Measurements from ENCODE around the gene SLC2A9.

SLC2A9 gene

GRCh38 chr4:10020871-10021652 is at the start of gene SLC2A9:
TSS of gene SLC2A9 (minus strand) at chr4:10021497. CDS start at chr4:10021429, 68 bp downstream.
- DNase-seq, result no peak

GRCh38 chr4:10069075-10069642 is 47.9 kb upstream of the SLC2A9 start:
- no peak for DNase-seq

DNA sequence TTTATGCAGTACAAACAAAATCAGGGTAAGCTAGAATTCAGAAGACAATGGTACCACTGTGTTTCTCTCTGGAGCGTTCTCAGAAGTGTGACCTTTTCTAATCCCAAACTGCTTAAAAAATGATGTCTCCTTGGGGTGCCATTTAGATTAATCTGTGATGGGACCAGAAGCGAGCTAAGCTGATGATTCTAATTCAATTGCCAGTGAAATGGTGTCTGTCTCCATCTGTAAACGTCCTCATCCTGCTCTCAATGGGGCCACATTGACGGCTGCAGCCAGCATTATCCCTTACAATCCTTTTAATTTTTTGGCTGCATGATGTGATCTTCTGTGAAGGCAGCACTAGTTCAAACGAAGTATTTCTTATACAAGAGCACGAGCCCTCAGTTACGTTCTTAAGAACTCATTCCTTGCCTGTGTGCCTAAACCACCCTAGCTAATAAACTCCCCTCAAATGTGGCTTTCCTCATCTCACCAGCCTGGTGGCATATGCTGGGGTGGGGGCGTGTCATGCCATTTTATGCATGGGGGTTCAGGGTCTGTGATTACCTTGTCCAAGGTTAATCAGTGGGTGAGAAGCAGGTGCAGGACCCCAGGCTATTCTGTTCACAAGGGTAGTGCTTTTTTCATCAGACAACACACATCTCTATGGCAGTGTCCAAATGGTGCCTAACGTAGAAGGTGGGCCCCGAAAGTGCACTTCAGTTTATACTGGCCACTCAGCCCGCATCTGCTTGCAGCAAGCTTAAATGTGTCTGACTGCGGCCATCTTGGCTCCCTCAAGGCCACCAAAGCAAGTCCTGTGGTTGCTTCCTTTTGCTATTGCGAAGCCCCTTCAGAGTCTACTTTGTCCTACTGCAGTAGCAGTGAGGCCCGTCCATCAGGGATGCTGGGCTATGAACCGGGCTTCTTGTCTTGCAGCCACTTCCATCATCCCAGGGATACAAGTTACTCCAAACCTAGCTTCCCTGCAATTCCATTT is 45.7 kb upstream of the SLC2A9 start:
- DNase-seq, result no peak

GRCh38 chr4:10066206-10066605 is 44.9 kb upstream of the SLC2A9 start:
- no peak for DNase-seq

DNA sequence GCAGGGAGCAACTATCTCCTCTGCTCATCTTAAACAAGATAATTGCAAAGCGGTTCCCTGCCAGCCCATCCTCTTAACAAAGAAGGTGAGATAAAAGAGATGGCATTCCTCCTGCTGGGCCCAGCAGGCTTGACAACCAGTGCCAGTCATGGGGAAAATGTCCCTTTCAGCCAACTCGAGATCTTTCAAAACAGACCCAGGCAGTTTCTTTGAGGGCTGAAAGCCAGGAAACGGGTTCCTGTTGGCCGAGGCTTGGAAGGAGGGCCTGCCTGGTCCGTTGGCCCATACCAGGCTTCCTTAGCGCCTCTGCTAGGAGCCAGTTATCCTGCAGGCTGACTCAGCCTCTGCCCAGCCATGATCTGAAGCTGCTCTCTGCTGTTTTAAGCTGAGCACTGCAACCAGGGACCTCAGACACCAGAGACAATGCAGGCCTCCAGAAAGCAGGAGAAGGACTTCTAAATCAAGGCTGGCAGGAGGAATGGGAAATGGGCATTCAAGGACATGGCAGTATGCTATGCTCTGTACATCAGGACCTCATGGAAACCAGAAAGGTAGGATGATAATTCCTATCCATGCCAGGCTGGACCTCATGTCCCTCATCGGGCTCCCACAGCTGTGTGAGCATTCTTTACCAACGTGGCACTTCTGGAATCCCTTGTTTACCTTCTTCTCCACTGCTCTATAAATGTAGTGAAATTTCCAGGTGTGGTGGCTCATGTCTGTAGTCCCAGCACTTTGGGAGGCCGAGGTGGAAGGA is 42.4 kb upstream of the SLC2A9 start:
- peak; percentile 74 for DNase-seq

DNA sequence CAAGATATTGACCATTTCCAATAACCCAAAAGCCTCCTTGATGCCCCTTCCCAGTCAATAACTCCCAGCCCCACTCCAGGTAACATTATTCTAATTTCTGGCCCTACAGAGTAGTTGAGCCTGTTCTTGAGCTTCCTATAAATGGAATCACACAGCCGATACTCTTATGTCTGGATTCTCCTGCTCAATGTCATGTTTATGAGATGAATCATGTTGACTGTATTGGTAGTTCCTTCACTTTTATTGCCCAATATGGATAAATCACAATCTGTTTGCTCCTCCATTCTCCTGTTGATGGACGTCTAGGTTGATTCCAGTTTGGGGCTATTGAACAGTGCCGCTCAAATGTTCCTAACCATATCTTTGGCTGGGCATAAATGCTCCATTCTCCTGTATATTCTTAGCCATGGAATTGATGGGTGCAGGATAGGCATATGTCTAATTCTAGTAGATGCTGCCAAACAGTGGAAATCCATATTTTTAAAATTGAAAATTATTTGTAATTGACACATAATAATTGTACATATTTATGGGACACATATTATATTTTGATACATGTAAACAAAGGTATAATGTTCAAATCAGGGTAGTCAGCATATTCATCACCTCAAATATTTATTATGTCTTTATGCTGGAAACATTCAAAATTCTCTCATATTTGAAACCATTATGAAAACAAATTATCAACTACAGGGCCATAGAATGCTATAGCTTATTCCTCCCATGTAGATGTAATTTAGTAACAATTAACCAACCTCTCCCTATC is 40.5 kb upstream of the SLC2A9 start:
- no peak for DNase-seq

DNA sequence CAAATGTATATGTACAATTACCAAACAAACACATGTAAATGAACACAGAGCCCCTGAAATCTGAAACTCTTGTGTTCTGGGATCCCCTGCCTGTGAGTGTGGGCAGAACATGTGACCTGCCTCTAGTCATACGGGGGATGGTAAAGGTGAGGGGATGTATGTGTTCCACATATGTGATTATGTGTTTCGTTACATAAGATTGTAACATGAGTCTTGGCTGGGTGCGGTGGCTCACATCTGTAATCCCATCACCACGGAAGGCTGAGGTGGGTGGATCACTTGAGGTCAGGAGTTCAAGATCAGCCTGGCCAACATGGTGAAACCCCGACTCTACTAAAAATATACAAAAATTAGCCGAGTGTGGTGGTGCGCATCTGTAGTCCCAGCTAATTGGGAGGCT is 37.1 kb upstream of the SLC2A9 start:
- no peak for DNase-seq

DNA sequence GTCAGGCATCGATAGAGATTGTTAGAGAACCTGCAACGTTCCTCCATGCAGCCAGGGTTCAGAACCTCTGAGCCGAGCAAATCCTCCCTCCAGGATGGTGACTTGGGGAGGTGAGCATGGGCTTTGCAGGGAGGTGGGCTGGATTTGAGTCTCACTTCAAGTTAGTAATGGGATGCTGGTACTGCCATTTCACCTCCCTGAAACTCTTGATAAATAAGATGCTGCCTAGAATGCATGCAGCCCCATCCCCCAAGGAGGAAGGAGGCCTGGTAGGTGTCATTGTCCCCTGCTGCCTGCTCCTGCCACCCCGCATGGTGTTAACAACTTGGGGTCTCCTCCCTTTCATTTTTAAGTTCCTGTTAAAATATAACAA is 35.7 kb upstream of the SLC2A9 start:
- DNase-seq, result no peak

DNA sequence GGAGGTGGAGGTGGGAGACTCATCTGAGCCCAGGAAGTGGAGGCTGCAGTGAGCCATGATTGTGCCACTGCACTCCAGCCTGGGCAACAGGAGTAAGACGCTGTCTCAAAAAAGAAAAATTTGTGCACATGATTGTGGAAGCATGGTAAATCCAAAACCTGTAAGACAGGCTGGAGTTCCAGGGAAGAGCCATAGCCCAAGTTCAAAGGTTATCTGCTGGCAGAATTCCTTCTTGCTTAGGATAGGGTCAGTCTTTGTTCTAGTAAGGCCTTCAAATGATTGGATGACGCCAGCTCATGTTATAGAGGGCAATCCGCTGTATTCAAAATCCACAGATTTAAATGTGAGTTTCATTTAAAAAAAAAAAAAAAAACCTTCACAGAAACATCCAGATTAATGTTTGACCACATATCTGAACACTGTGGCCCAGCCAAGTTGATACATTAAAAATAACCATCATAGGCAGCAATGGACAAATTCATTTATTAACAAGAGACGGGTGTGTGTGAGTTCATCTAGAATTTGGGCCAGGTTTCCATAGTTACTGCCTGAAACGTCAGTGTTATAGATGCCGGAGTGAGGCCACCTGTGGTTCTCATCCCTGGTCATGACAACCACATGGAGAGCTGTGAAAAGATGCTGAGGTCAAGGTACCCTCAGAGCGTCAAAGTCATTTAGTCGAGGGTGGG is 35.2 kb upstream of the SLC2A9 start:
- DNase-seq, result no peak

GRCh38 chr4:10055871-10056270 is 34.6 kb upstream of the SLC2A9 start:
- no peak for DNase-seq

DNA sequence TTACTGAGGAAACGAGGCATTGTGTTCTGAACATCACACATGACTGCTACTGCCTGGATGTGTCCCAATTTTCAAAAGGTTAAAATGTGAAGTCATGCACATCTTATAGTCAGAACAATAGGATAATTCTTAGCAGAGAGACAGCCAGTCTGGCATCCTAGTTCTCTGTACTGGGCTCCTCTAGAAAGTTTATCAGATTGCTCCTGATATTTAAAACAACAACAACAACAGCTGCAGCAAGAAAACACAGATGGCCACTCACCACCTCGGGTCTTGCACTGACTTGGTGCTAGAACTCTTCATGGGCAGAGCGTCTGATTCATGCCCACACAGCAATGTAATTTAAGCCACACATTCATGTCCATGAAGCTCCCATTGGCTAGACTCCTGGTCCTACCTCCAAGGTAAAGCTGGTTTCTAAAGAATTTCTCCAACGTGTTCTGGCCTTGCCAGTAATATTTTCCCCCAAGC is 33.3 kb upstream of the SLC2A9 start:
- no peak for DNase-seq

- no peak for DNase-seq
Observed at GRCh38 chr4:10053635-10054453, 32.5 kb upstream of the SLC2A9 start.

GRCh38 chr4:10051517-10052135 is 30.3 kb upstream of the SLC2A9 start:
- DNase-seq, result no peak

DNA sequence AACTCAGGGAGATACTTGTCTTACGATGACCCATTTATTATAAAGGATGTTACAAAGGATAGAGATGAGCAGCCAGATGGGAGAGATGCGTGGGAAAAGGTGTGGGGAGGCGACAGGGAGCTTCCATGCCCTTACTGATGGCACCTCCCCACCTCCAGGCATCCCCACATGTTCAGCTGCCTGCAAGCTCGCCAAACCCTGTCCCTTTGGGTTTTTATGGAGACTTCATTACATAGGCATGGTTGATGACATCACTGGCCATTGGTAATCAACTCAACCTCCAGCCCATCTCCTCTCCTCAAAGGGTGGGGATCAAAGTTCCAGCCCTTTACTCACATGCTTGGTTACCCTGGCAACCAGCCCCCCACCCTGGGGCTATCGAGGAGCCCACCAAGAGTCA is 29.4 kb upstream of the SLC2A9 start:
- DNase-seq, result no peak

- DNase-seq, result peak; percentile 6
Observed at GRCh38 chr4:10050261-10050661, 29.0 kb upstream of the SLC2A9 start.

GRCh38 chr4:10048941-10049697 is 27.8 kb upstream of the SLC2A9 start:
- peak; percentile 34 for DNase-seq

- no peak for DNase-seq
Observed at GRCh38 chr4:10047967-10048366, 26.7 kb upstream of the SLC2A9 start.

DNA sequence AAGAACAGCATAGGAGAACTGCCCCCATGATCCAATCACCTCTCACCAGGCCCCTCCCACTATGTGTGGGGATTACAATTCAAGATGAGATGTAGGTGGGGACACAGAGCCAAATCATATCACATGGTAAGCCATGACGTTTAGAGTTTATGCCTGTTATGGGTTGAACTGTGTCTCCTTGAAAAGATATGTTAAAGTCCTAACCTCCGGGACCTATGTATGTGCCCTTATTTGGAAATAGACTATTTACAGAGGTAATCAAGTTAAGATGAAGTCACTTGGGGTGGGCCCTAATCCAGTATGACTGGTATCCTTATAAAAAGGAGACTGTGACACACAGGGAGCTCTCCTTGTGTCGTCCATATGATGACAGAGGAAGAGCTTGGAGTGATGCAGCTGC is 25.2 kb upstream of the SLC2A9 start:
- DNase-seq, result no peak

GRCh38 chr4:10045481-10045880 is 24.2 kb upstream of the SLC2A9 start:
- no peak for DNase-seq
